Activated T-cell treated with anti-CD3 and anti-CD28 coated beads for 1 hour (primary cell): Measurements from ENCODE around the gene DIS3L.
"Not testable (repeated sequence)": the region's sequence is repeated elsewhere in the genome, so short reads cannot be mapped to it uniquely, and the experiment has no call there.

ENCODE experiments used
- DNase-seq: peaks from one replicate; pipeline ENCODE4 v3.0.0-alpha.2; 2020; ENCODE audit warnings: low read depth

The DIS3L gene

GRCh38 chr15:66278056-66278455 is 15.3 kb upstream of the DIS3L start:
- no peak for DNase-seq

GRCh38 chr15:66278671-66279070 is 14.7 kb upstream of the DIS3L start:
- no peak for DNase-seq

GRCh38 chr15:66284271-66284670 is 9.1 kb upstream of the DIS3L start:
- no peak for DNase-seq

- no peak for DNase-seq
Observed at GRCh38 chr15:66285533-66286280, 7.7 kb upstream of the DIS3L start.

GRCh38 chr15:66287461-66288057 is 5.8 kb upstream of the DIS3L start:
- DNase-seq = no peak

- DNase-seq = no peak
Observed at GRCh38 chr15:66288093-66288492, 5.3 kb upstream of the DIS3L start.

- no peak for DNase-seq
Observed at GRCh38 chr15:66288551-66289185, 4.7 kb upstream of the DIS3L start.

- no peak for DNase-seq
Observed at GRCh38 chr15:66290007-66290406, 3.4 kb upstream of the DIS3L start.

- DNase-seq = no peak
Observed at GRCh38 chr15:66290518-66290917, 2.9 kb upstream of the DIS3L start.

GRCh38 chr15:66291816-66292570 is 1.4 kb upstream of the DIS3L start:
- no peak for DNase-seq

- DNase-seq = no peak
Observed at GRCh38 chr15:66292571-66293418, 573 bp upstream of the DIS3L start.

- no peak for DNase-seq
Observed at GRCh38 chr15:66294157-66294931, 976 bp downstream of the DIS3L start.

GRCh38 chr15:66294932-66295235 is 1.5 kb downstream of the DIS3L start:
- DNase-seq = no peak

GRCh38 chr15:66296186-66296585 is 2.8 kb downstream of the DIS3L start:
- DNase-seq = no peak

GRCh38 chr15:66298803-66299251 is 5.5 kb downstream of the DIS3L start:
- no peak for DNase-seq

GRCh38 chr15:66302489-66303278 is 9.3 kb downstream of the DIS3L start:
- no peak for DNase-seq

- not testable (repeated sequence) for DNase-seq
Observed at GRCh38 chr15:66304425-66304824, 11.1 kb downstream of the DIS3L start.

GRCh38 chr15:66306381-66306780 is 13.0 kb downstream of the DIS3L start:
- no peak for DNase-seq

- no peak for DNase-seq
Observed at GRCh38 chr15:66308531-66308930, 15.2 kb downstream of the DIS3L start.

- DNase-seq = no peak
Observed at GRCh38 chr15:66309828-66310227, 16.5 kb downstream of the DIS3L start.
